GM19372 (cell line): Measurements from ENCODE around the gene MCF2L2.
"Not testable (repeated sequence)": the region's sequence is repeated elsewhere in the genome, so short reads cannot be mapped to it uniquely, and the experiment has no call there.

ENCODE experiments used
- ATAC-seq: cut with Tn5 transposase; IDR thresholded peaks from one replicate; pipeline ENCODE4 v1.9.1; 2021; ENCODE audit warnings: mild to moderate bottlenecking, low read depth, moderate library complexity; ENCODE audit not compliant: unreplicated experiment

Gene MCF2L2

GRCh38 chr3:183428447-183429211, at the start of gene MCF2L2:
MCF2L2 (minus strand) TSS chr3:183428619; CDS start chr3:183427977, 642 bp downstream.
- peak; percentile 73 for ATAC-seq

GRCh38 chr3:183477801-183478456, 49.5 kb upstream of the MCF2L2 start:
- no peak for ATAC-seq

- ATAC-seq = not testable (repeated sequence)
Measured at GRCh38 chr3:183475764-183476162, 47.3 kb upstream of the MCF2L2 start.

- no peak for ATAC-seq
Measured at GRCh38 chr3:183475016-183475763, 46.8 kb upstream of the MCF2L2 start.

- no peak for ATAC-seq
Measured at GRCh38 chr3:183473969-183474368, 45.5 kb upstream of the MCF2L2 start.

GRCh38 chr3:183472155-183472554, 43.7 kb upstream of the MCF2L2 start:
- ATAC-seq = no peak

- no peak for ATAC-seq
Measured at GRCh38 chr3:183468424-183468823, 40.0 kb upstream of the MCF2L2 start.

- no peak for ATAC-seq
Measured at GRCh38 chr3:183466575-183466974, 38.2 kb upstream of the MCF2L2 start.

- ATAC-seq = not testable (repeated sequence)
Measured at GRCh38 chr3:183465710-183466109, 37.3 kb upstream of the MCF2L2 start.

GRCh38 chr3:183464480-183464879, 36.1 kb upstream of the MCF2L2 start:
- no peak for ATAC-seq

- no peak for ATAC-seq
Measured at GRCh38 chr3:183460081-183461055, 31.9 kb upstream of the MCF2L2 start.

- no peak for ATAC-seq
Measured at GRCh38 chr3:183455089-183455488, 26.7 kb upstream of the MCF2L2 start.

GRCh38 chr3:183454064-183454463, 25.6 kb upstream of the MCF2L2 start:
- no peak for ATAC-seq

- ATAC-seq = no peak
Measured at GRCh38 chr3:183449791-183450190, 21.4 kb upstream of the MCF2L2 start.

GRCh38 chr3:183449391-183449790, 21.0 kb upstream of the MCF2L2 start:
- ATAC-seq = no peak

GRCh38 chr3:183448369-183449128, 20.1 kb upstream of the MCF2L2 start:
- ATAC-seq = no peak

- peak; percentile 85 for ATAC-seq
Measured at GRCh38 chr3:183447206-183448001, 19.0 kb upstream of the MCF2L2 start.

- no peak for ATAC-seq
Measured at GRCh38 chr3:183446838-183447205, 18.4 kb upstream of the MCF2L2 start.

- no peak for ATAC-seq
Measured at GRCh38 chr3:183444748-183445147, 16.3 kb upstream of the MCF2L2 start.
